GM18870 (cell line): ENCODE results near the gene NFYA.

ENCODE experiments used
- ATAC-seq: cut with Tn5 transposase; IDR thresholded peaks from one replicate; pipeline ENCODE4 v1.9.1; 2021; ENCODE audit warnings: moderate library complexity; ENCODE audit not compliant: unreplicated experiment

NFYA gene

GRCh38 chr6:41045664-41046063 lies 27.1 kb upstream of the NFYA start:
- ATAC-seq, result no peak

- ATAC-seq, result no peak
Measured at GRCh38 chr6:41046084-41046483, 26.7 kb upstream of the NFYA start.

- no peak for ATAC-seq
Measured at GRCh38 chr6:41047306-41047705, 25.5 kb upstream of the NFYA start.

GRCh38 chr6:41047745-41048732 lies 24.7 kb upstream of the NFYA start:
- no peak for ATAC-seq

- ATAC-seq, result no peak
Measured at GRCh38 chr6:41049521-41049920, 23.3 kb upstream of the NFYA start.

- ATAC-seq, result no peak
Measured at GRCh38 chr6:41049955-41050354, 22.8 kb upstream of the NFYA start.

- ATAC-seq, result no peak
Measured at GRCh38 chr6:41050536-41050935, 22.2 kb upstream of the NFYA start.

- no peak for ATAC-seq
Measured at GRCh38 chr6:41051873-41052272, 20.9 kb upstream of the NFYA start.

GRCh38 chr6:41053041-41053440 lies 19.7 kb upstream of the NFYA start, which contains the start of gene APOBEC2:
APOBEC2 (plus strand) TSS chr6:41053202; CDS start chr6:41053348, 146 bp downstream.
- ATAC-seq, result no peak

- no peak for ATAC-seq
Measured at GRCh38 chr6:41054511-41054910, 18.3 kb upstream of the NFYA start.

GRCh38 chr6:41055149-41055548 lies 17.6 kb upstream of the NFYA start:
- ATAC-seq, result no peak

- ATAC-seq, result no peak
Measured at GRCh38 chr6:41056768-41057490, 15.8 kb upstream of the NFYA start.

GRCh38 chr6:41058783-41059181 lies 14.0 kb upstream of the NFYA start:
- ATAC-seq, result no peak

GRCh38 chr6:41059556-41059955 lies 13.2 kb upstream of the NFYA start:
- no peak for ATAC-seq

- no peak for ATAC-seq
Measured at GRCh38 chr6:41061196-41061726, 11.5 kb upstream of the NFYA start.

GRCh38 chr6:41062056-41062455 lies 10.7 kb upstream of the NFYA start:
- no peak for ATAC-seq

- ATAC-seq, result no peak
Measured at GRCh38 chr6:41063884-41064285, 8.9 kb upstream of the NFYA start.

GRCh38 chr6:41064841-41065240 lies 7.9 kb upstream of the NFYA start:
- ATAC-seq, result no peak

GRCh38 chr6:41065550-41066026 lies 7.2 kb upstream of the NFYA start:
- no peak for ATAC-seq

- no peak for ATAC-seq
Measured at GRCh38 chr6:41066867-41067304, 5.9 kb upstream of the NFYA start.

- ATAC-seq, result no peak
Measured at GRCh38 chr6:41071501-41071922, 1.3 kb upstream of the NFYA start.
